Measurements from ENCODE around the gene REEP1. TPM values are rescaled to one million over a fixed set of nuclear protein-coding genes. Genes with fewer than 3 reads are reported as not detected.

Gene REEP1
- total RNA-seq, 4 donors from 2014 or later, result 0.34 to 5.2 (median 2.4) TPM

DNA sequence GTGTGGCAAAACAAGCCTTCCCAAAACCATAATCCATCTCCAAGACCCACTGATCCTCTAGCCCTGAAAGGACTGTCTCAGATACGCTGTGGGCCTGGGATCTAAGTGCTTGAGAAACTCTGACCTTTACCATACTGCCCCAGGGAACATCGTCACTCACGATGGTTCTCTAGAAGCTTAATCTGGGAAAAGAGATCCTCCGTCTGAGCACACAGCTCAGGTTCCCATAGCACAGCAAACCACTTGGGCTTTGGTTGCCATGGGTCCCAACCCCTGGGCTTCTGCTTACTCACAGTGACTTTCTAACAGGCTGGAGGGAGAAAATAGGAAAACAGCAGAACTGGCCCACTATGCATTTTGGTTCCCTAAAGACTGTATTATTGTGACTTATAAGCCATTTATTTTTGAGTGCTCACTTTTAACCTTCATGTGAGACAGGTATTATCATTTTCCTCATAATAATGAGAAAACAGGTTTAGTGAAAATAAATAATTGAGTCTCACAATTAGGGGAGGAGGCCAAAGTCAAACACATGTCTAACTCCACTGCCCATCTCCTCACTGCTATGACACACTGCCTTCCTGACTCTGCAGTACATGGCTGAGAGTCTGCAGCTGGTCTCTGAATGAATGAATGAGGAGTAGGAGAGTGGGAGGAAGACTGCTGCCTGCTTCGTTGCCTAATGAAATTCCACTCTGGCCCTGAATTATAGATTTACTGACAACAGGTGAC lies 46.7 kb downstream of the REEP1 start:
- Histone ChIP-seq H3K27ac (no peak overlapping the region), H3K27me3 (no peaks in the 10 kb centered on the region), H3K36me3 (no peaks in the 10 kb centered on the region), H3K4me3 (no peak overlapping the region), H3K4me1 (no peaks in the 10 kb centered on the region), H3K9me3 (no peaks in the 10 kb centered on the region)
- DNase-seq (ENCODE audit: low spot score in 2 of 2), result no peak
- WGBS, result 77% methylated on average over 5 of the region's 5 CpGs
- TF ChIP-seq POLR2AphosphoS5 (IDR thresholded peaks at IDR 0.05), result no peak

DNA sequence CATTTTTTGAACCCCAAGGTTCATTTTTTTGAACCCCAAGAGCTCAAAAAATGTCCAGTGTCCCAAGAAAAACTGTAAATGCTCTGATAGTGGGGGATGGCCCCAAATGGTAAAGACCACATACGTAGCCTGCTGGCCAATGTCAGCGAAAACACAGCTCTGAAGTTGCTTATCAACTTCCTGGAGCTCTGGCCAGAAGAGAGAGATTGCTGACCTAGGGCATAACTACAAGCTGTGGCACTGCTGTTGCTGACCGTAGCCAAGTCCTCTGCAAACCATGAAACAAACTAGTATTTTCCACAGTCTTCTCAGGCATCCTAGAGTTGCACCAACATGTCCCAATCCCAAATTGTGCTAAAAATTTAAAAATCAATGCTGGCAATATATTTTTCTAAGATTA lies 50.9 kb downstream of the REEP1 start:
- DNase-seq (ENCODE audit: low spot score in 2 of 2), result no peak
- WGBS, result 67% methylated on average over 3 of the region's 3 CpGs
- no peak overlapping the region for H3K27ac ChIP-seq

DNA sequence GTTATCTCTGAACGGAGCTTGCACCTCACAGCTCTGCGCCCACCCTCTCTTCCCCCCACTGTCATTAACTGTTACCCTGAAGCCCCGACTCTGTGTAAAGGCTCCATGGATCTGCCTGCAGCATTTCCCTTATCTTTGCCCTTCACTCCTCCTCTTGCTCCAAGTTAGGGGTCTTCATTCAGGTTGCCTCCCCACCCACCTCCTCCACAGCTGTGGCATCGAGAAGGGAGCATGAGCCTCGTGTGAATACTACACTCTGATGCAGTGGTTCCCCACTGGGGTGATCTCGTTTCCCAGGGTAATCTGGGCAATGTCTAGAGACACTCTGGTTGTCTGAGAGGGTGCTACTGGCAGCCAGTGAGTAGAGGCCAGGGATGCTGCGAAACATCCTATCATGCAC lies 51.4 kb downstream of the REEP1 start:
- no peaks in the 10 kb centered on the region for H3K27me3 ChIP-seq
- no peak overlapping the region for H3K4me3 ChIP-seq
- no peak overlapping the region for H3K27ac ChIP-seq
- no peaks in the 10 kb centered on the region for H3K4me1 ChIP-seq
- no peaks in the 10 kb centered on the region for H3K9me3 ChIP-seq
- no peaks in the 10 kb centered on the region for H3K36me3 ChIP-seq
- TF ChIP-seq EP300 (IDR thresholded peaks at IDR 0.05), result no peak
- no peak for TF ChIP-seq POLR2A (IDR thresholded peaks at IDR 0.05)
- TF ChIP-seq POLR2AphosphoS5 (IDR thresholded peaks at IDR 0.05), result no peak
- TF ChIP-seq, protein P1, sequence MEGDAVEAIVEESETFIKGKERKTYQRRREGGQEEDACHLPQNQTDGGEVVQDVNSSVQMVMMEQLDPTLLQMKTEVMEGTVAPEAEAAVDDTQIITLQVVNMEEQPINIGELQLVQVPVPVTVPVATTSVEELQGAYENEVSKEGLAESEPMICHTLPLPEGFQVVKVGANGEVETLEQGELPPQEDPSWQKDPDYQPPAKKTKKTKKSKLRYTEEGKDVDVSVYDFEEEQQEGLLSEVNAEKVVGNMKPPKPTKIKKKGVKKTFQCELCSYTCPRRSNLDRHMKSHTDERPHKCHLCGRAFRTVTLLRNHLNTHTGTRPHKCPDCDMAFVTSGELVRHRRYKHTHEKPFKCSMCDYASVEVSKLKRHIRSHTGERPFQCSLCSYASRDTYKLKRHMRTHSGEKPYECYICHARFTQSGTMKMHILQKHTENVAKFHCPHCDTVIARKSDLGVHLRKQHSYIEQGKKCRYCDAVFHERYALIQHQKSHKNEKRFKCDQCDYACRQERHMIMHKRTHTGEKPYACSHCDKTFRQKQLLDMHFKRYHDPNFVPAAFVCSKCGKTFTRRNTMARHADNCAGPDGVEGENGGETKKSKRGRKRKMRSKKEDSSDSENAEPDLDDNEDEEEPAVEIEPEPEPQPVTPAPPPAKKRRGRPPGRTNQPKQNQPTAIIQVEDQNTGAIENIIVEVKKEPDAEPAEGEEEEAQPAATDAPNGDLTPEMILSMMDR (IDR thresholded peaks at IDR 0.05), result no peak
- 85% methylated on average over 7 of the region's 7 CpGs for WGBS
- no peak for DNase-seq (ENCODE audit: low spot score in 2 of 2)

More for the DNA sequence above, 50.9 kb downstream of the REEP1 start:
- Histone ChIP-seq H3K4me3 (no peak overlapping the region), H3K4me1 (no peaks in the 10 kb centered on the region), H3K36me3 (no peaks in the 10 kb centered on the region), H3K9me3 (no peaks in the 10 kb centered on the region), H3K27me3 (no peaks in the 10 kb centered on the region)
- TF ChIP-seq POLR2A (IDR thresholded peaks at IDR 0.05) (no peak), POLR2AphosphoS5 (IDR thresholded peaks at IDR 0.05) (no peak), EP300 (IDR thresholded peaks at IDR 0.05) (no peak)
- TF ChIP-seq, protein P1 (IDR thresholded peaks at IDR 0.05), result no peak

DNA sequence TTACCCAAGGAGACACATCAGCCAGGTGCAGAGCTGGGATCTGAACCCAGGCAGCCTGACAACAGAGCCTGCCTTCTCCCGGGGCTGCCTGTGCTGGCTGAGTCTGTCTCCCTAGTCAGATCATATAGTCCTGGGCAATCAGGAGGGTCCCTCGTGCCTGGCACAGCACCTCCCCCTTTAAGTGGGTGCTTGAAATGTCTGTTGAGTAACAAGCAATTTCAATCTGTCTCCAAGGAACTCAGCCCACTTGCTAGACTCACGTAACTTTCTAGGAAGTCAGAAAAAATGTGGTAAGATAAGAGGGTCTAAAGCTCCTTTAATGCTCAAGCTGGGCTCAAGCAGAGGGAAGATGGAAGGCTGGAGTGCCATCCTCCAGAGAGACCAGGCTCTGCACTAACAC lies 51.9 kb downstream of the REEP1 start:
- TF ChIP-seq, protein P1 (IDR thresholded peaks at IDR 0.05), result no peak
- TF ChIP-seq POLR2AphosphoS5 (IDR thresholded peaks at IDR 0.05) (no peak), EP300 (IDR thresholded peaks at IDR 0.05) (no peak), POLR2A (IDR thresholded peaks at IDR 0.05) (no peak)
- H3K4me3 ChIP-seq, result no peak overlapping the region
- H3K36me3 ChIP-seq, result no peaks in the 10 kb centered on the region
- no peaks in the 10 kb centered on the region for H3K27me3 ChIP-seq
- H3K4me1 ChIP-seq, result no peaks in the 10 kb centered on the region
- WGBS, result 63% methylated on average over 3 of the region's 3 CpGs
- no peak for DNase-seq (ENCODE audit: low spot score in 2 of 2)
- H3K9me3 ChIP-seq, result no peaks in the 10 kb centered on the region
- H3K27ac ChIP-seq, result no peak overlapping the region

DNA sequence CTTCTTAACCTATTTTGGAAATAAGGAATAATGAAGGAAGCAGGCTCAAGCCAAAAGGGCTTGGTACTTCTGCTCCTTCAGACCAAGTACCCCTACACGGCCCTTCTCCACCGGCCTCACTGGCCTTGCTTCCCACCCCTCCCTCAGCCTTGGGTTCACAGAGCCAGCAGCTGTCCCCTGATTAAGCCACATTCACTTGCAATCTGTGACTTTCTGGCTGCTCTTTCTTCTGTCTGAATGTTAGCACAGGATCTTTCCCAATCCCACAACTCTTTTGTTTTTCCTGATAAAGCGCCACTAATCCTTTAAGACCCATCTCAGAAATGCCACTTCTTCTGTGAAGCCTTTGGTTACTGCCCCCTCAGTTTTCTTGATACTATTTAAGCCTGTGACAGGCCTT lies 52.4 kb downstream of the REEP1 start:
- no peak for DNase-seq (ENCODE audit: low spot score in 2 of 2)
- 98% methylated on average over 3 of the region's 3 CpGs for WGBS
- H3K27me3 ChIP-seq, result no peaks in the 10 kb centered on the region
- H3K27ac ChIP-seq, result no peak overlapping the region
- no peak overlapping the region for H3K4me3 ChIP-seq
- no peaks in the 10 kb centered on the region for H3K4me1 ChIP-seq
- TF ChIP-seq POLR2AphosphoS5 (IDR thresholded peaks at IDR 0.05), result no peak
- TF ChIP-seq, protein P1 (IDR thresholded peaks at IDR 0.05), result no peak
- no peak for TF ChIP-seq EP300 (IDR thresholded peaks at IDR 0.05)
- no peak for TF ChIP-seq POLR2A (IDR thresholded peaks at IDR 0.05)
- no peaks in the 10 kb centered on the region for H3K36me3 ChIP-seq
- no peaks in the 10 kb centered on the region for H3K9me3 ChIP-seq

All from suprapubic skin (tissue), 4 donors.